Neural cell (in vitro differentiated cells): Measurements from ENCODE around the gene CDKL5. TPM values are rescaled to one million over a fixed set of nuclear protein-coding genes. Genes with fewer than 3 reads are reported as not detected.

Experiments used
- H2AFZ ChIP-seq: fragments of 200-600, 300-800 bp; sonication (generic), shearing (Covaris generic); 2 replicates; pipeline ENCODE4 v1.6.0; 2014; ENCODE audit warnings: low read depth, mild to moderate bottlenecking, antibody characterized with exemption, low read length, moderate library complexity
- H3F3A ChIP-seq: fragments of 200-600 bp; shearing (Covaris generic); 2 replicates; pipeline ENCODE4 v1.6.1; 2016; ENCODE audit warnings: mild to moderate bottlenecking, moderate library complexity, mixed read lengths, antibody characterized with exemption, low read length; ENCODE audit not compliant: insufficient read depth, poor library complexity, severe bottlenecking
- H3K27ac ChIP-seq: fragments of 200-600, 300-800 bp; sonication (generic), shearing (Covaris generic); 2 replicates; pipeline ENCODE4 v1.5.1; 2014; ENCODE audit warnings: mild to moderate bottlenecking, low read length, moderate library complexity
- H3K27me3 ChIP-seq: fragments of 300-800, 200-600 bp; sonication (generic), shearing (Covaris generic); 2 replicates; pipeline ENCODE4 v1.6.0; 2014; ENCODE audit warnings: mild to moderate bottlenecking, low read depth, low read length, moderate library complexity; ENCODE audit not compliant: insufficient read depth
- H3K36me3 ChIP-seq: fragments of 300-800, 200-600 bp; sonication (generic), shearing (Covaris generic); 2 replicates; pipeline ENCODE4 v1.5.1; 2014; ENCODE audit warnings: mild to moderate bottlenecking, antibody characterized with exemption, low read length, moderate library complexity; ENCODE audit not compliant: insufficient read depth
- H3K4me2 ChIP-seq: fragments of 300-800, 200-600 bp; sonication (generic), shearing (Covaris generic); 2 replicates; pipeline ENCODE4 v1.6.0; 2014; ENCODE audit warnings: mild to moderate bottlenecking, low read length
- H3K4me3 ChIP-seq: fragments of 300-800, 200-600 bp; sonication (generic), shearing (Covaris generic); 2 replicates; pipeline ENCODE4 v1.5.1; 2014; ENCODE audit warnings: mild to moderate bottlenecking, low read length, moderate library complexity
- H3K79me2 ChIP-seq: fragments of 200-600 bp; shearing (Covaris generic); replicated peaks from 2 replicates; pipeline ENCODE4 v1.6.0; 2014; ENCODE audit warnings: mild to moderate bottlenecking, low read length, moderate library complexity; ENCODE audit not compliant: insufficient read depth
- H3K9ac ChIP-seq: fragments of 300-800, 200-600 bp; sonication (generic), shearing (Covaris generic); 2 replicates; pipeline ENCODE4 v1.6.1; 2016; ENCODE audit warnings: mild to moderate bottlenecking, low read length, mixed read lengths
- H3K9me2 ChIP-seq: fragments of 200-600 bp; shearing (Covaris generic); 2 replicates; pipeline ENCODE4 v1.6.1; 2016; ENCODE audit warnings: mild to moderate bottlenecking, low read length, mixed read lengths; ENCODE audit not compliant: insufficient read depth
- H3K9me3 ChIP-seq: fragments of 200-600, 300-800 bp; sonication (generic), shearing (Covaris generic); 2 replicates; pipeline ENCODE4 v1.6.1; 2016; ENCODE audit warnings: mild to moderate bottlenecking, mixed run types, low read length, moderate library complexity, mixed read lengths
- H4K20me1 ChIP-seq: fragments of 200-600 bp; shearing (Covaris generic); 2 replicates; pipeline ENCODE4 v1.6.1; 2016; ENCODE audit warnings: mild to moderate bottlenecking, mixed run types; ENCODE audit not compliant: insufficient read depth
- CTCF ChIP-seq: fragments of 450-650 bp; IDR thresholded peaks from 2 replicates; pipeline ENCODE4 v1.5.1; 2014; ENCODE audit warnings: antibody characterized with exemption, mild to moderate bottlenecking, moderate library complexity; ENCODE audit not compliant: poor library complexity, severe bottlenecking
- EP300 ChIP-seq: fragments of 450-650 bp; conservative IDR thresholded peaks from 2 replicates; pipeline ENCODE4 v1.6.1; 2014; ENCODE audit warnings: antibody characterized with exemption, mild to moderate bottlenecking, moderate library complexity; ENCODE audit not compliant: poor library complexity, severe bottlenecking
- EZH2 ChIP-seq: fragments of 200-600, 300-800 bp; shearing (Covaris generic), sonication (generic); IDR thresholded peaks from 2 replicates; pipeline ENCODE4 v1.6.1; 2014; ENCODE audit warnings: antibody characterized with exemption, low read length, borderline replicate concordance, mild to moderate bottlenecking; ENCODE audit not compliant: insufficient read depth, poor library complexity, severe bottlenecking
- MXI1 ChIP-seq: fragments of 450-650 bp; conservative IDR thresholded peaks from 2 replicates; pipeline ENCODE4 v1.6.1; 2014; ENCODE audit warnings: antibody characterized with exemption, mild to moderate bottlenecking; ENCODE audit not compliant: poor library complexity, severe bottlenecking
- POLR2AphosphoS5 ChIP-seq: IDR thresholded peaks from 2 replicates; pipeline ENCODE4 v1.6.1; 2012
- RAD21 ChIP-seq: fragments of 450-650 bp; conservative IDR thresholded peaks from 2 replicates; pipeline ENCODE4 v1.6.1; 2014; ENCODE audit warnings: antibody characterized with exemption, mild to moderate bottlenecking, moderate library complexity
- REST ChIP-seq: IDR thresholded peaks from 2 replicates; pipeline ENCODE4 v1.6.1; 2012; ENCODE audit warnings: borderline replicate concordance
- SMC3 ChIP-seq: fragments of 450-650 bp; conservative IDR thresholded peaks from 2 replicates; pipeline ENCODE4 v1.6.1; 2014; ENCODE audit warnings: antibody characterized with exemption, mild to moderate bottlenecking, moderate library complexity; ENCODE audit not compliant: poor library complexity
- TAF1 ChIP-seq: IDR thresholded peaks from 2 replicates; pipeline ENCODE4 v1.6.1; 2012; ENCODE audit warnings: low read depth
- polyA plus RNA-seq: library from polyadenylated mRNA; depleted of rRNA; stranded (reverse); fragments of >200 nt; gene quantifications from 2 replicates; pipeline ENCODE4 v1.2.3, GENCODE V29; 2014

The CDKL5 gene
- polyA plus RNA-seq, 1 donor from 2014 or later, result 5.3 TPM

DNA sequence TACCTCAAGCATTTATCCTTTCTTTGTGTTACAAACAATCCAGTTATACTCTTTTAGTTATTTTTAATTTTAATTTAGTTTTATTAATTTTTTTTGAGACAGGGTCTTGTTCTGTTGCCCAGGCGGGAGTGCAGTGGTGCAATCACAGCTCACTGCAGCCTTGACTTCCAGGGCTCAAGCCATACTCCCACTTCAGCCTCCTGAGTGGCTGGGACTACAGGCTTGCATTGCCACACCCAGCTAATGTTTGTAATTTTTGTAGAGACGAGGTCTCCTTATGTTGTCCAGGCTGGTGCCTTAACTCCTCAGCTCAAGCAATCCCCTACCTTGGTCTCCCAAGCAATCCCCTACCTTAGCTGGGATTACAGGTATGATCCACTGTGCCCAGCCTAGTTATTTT is 45.9 kb downstream of the CDKL5 start:
- H3K4me3 ChIP-seq, result no peak overlapping the region
- TF ChIP-seq EZH2 (no peak), RAD21 (no peak), MXI1 (no peak), REST (no peak), TAF1 (no peak), POLR2AphosphoS5 (no peak), EP300 (no peak), CTCF (no peak), SMC3 (no peak)

GRCh38 chrX:18490806-18491555 is 65.6 kb downstream of the CDKL5 start:
- no peak overlapping the region for H3K9ac ChIP-seq
- no peak for TF ChIP-seq EZH2
- H3K27ac ChIP-seq, result no peak overlapping the region
- no peak overlapping the region for H2AFZ ChIP-seq
- no peaks in the 10 kb centered on the region for H3K36me3 ChIP-seq
- H3K4me2 ChIP-seq, result no peak overlapping the region
- no peaks in the 10 kb centered on the region for H3K27me3 ChIP-seq
- no peaks in the 10 kb centered on the region for H4K20me1 ChIP-seq
- no peaks in the 10 kb centered on the region for H3K9me3 ChIP-seq
- H3K79me2 ChIP-seq, result no peaks in the 10 kb centered on the region
- H3K9me2 ChIP-seq, result no peaks in the 10 kb centered on the region
- no peak overlapping the region for H3K4me3 ChIP-seq
- no peaks in the 10 kb centered on the region for H3F3A ChIP-seq

More for the DNA sequence above, 45.9 kb downstream of the CDKL5 start:
- Histone ChIP-seq H3K9me2 (no peaks in the 10 kb centered on the region), H3K4me2 (no peak overlapping the region), H3K27me3 (no peaks in the 10 kb centered on the region), H4K20me1 (no peaks in the 10 kb centered on the region), H3K79me2 (no peaks in the 10 kb centered on the region), H3F3A (no peaks in the 10 kb centered on the region), H3K36me3 (no peaks in the 10 kb centered on the region), H2AFZ (no peak overlapping the region), H3K9me3 (no peaks in the 10 kb centered on the region), H3K27ac (no peak overlapping the region), H3K9ac (no peak overlapping the region)
